ENCODE results near the gene KLKB1. TPM values are rescaled to one million over a fixed set of nuclear protein-coding genes. Genes with fewer than 3 reads are reported as not detected.
"Not testable (repeated sequence)": the region's sequence is repeated elsewhere in the genome, so short reads cannot be mapped to it uniquely, and the experiment has no call there.

The KLKB1 gene
- total RNA-seq, 2 donors from 2014 or later: 1.6 to 2.6 TPM

DNA sequence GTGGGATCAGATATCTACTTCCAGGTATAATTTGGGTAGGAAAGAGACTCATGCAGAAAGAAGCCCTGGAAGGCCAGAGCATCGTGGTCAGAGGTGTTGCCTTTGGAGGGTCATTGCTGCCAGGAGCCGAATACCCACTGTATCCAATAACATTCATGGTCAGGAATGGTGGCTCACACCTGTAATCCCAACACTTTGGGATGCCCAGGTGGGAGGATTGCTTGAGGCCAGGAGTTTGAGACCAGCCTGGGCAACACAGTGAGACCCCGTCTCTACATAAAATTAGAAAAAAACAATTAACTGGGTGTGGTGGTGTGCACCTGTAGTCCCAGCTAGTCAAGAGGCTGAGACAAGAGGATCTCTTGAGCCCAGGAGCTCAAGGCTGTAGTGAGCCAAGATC, 27.8 kb downstream of the KLKB1 start:
- Histone ChIP-seq H3K4me1 (ENCODE audit: control insufficient read depth in 1 of 2, low read depth in 2 of 2) (no peaks in the 10 kb centered on the region), H3K36me3 (no peaks in the 10 kb centered on the region), H3K27me3 (replicated peaks; ENCODE audit: insufficient read depth) (no peaks in the 10 kb centered on the region), H3K9me3 (no peaks in the 10 kb centered on the region), H3K27ac (no peak overlapping the region), H3K4me3 (no peak overlapping the region)
- no peak for TF ChIP-seq CTCF (IDR thresholded peaks at IDR 0.05)
- ATAC-seq (ENCODE audit: insufficient number of reproducible peaks, low FRiP score, low read depth) (no peak), DNase-seq (ENCODE audit: low spot score) (no peak)

GRCh38 chr4:186258216-186258811, 31.0 kb downstream of the KLKB1 start:
- Histone ChIP-seq H3K27ac (no peak overlapping the region), H3K36me3 (no peaks in the 10 kb centered on the region), H3K27me3 (replicated peaks; ENCODE audit: insufficient read depth) (no peaks in the 10 kb centered on the region), H3K4me3 (no peak overlapping the region), H3K9me3 (no peaks in the 10 kb centered on the region), H3K4me1 (ENCODE audit: control insufficient read depth in 1 of 2, low read depth in 2 of 2) (no peaks in the 10 kb centered on the region)
- DNase-seq (ENCODE audit: low spot score): no peak
- no peak for ATAC-seq (ENCODE audit: insufficient number of reproducible peaks, low FRiP score, low read depth)
- no peak for TF ChIP-seq CTCF (IDR thresholded peaks at IDR 0.05)

DNA sequence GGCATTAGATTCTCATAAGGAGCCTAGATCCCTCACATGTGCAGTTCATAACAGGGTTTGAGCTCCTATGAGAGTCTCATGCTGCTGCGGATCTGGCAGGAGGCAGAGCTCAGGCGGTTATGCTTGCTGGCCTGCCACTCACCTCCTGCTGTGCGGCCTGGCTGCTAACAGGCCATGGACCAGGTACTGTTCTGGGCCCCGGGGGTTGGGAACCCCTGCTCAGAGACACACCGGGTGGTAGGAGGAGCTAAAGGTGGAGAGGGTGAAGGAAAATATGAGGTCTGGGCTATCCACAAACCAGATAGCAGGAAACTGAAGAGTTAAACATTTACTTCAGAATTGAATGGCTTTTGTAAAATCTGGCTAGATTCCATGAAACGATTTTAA, 32.8 kb downstream of the KLKB1 start:
- TF ChIP-seq CTCF (IDR thresholded peaks at IDR 0.05): no peak
- Histone ChIP-seq H3K4me3 (no peak overlapping the region), H3K4me1 (ENCODE audit: control insufficient read depth in 1 of 2, low read depth in 2 of 2) (no peaks in the 10 kb centered on the region), H3K9me3 (no peaks in the 10 kb centered on the region), H3K36me3 (no peaks in the 10 kb centered on the region), H3K27ac (no peak overlapping the region), H3K27me3 (replicated peaks; ENCODE audit: insufficient read depth) (no peaks in the 10 kb centered on the region)
- ATAC-seq (ENCODE audit: insufficient number of reproducible peaks, low FRiP score, low read depth): no peak
- DNase-seq (ENCODE audit: low spot score): no peak

GRCh38 chr4:186260504-186261448, 33.5 kb downstream of the KLKB1 start:
- H3K4me1 ChIP-seq (ENCODE audit: control insufficient read depth in 1 of 2, low read depth in 2 of 2): no peaks in the 10 kb centered on the region
- DNase-seq (ENCODE audit: low spot score): no peak
- H3K27ac ChIP-seq: no peak overlapping the region
- no peak for TF ChIP-seq CTCF (IDR thresholded peaks at IDR 0.05)
- no peaks in the 10 kb centered on the region for H3K27me3 ChIP-seq (replicated peaks; ENCODE audit: insufficient read depth)
- H3K9me3 ChIP-seq: no peaks in the 10 kb centered on the region
- no peak overlapping the region for H3K4me3 ChIP-seq
- H3K36me3 ChIP-seq: no peaks in the 10 kb centered on the region
- no peak for ATAC-seq (ENCODE audit: insufficient number of reproducible peaks, low FRiP score, low read depth)

GRCh38 chr4:186264660-186265059, 37.4 kb downstream of the KLKB1 start:
- no peak overlapping the region for H3K4me3 ChIP-seq
- DNase-seq (ENCODE audit: low spot score): no peak
- H3K4me1 ChIP-seq (ENCODE audit: control insufficient read depth in 1 of 2, low read depth in 2 of 2): no peaks in the 10 kb centered on the region
- no peaks in the 10 kb centered on the region for H3K36me3 ChIP-seq
- no peaks in the 10 kb centered on the region for H3K9me3 ChIP-seq
- ATAC-seq (ENCODE audit: insufficient number of reproducible peaks, low FRiP score, low read depth): no peak
- no peak overlapping the region for H3K27ac ChIP-seq
- TF ChIP-seq CTCF (IDR thresholded peaks at IDR 0.05): no peak
- no peaks in the 10 kb centered on the region for H3K27me3 ChIP-seq (replicated peaks; ENCODE audit: insufficient read depth)

GRCh38 chr4:186265250-186265649, 37.9 kb downstream of the KLKB1 start:
- H3K4me3 ChIP-seq; H3K27me3 ChIP-seq (replicated peaks; ENCODE audit: insufficient read depth); H3K9me3 ChIP-seq; H3K36me3 ChIP-seq; ATAC-seq (ENCODE audit: insufficient number of reproducible peaks, low FRiP score, low read depth); H3K4me1 ChIP-seq (ENCODE audit: control insufficient read depth in 1 of 2, low read depth in 2 of 2); H3K27ac ChIP-seq; DNase-seq (ENCODE audit: low spot score): not testable (repeated sequence)

Measured in thoracic aorta (tissue), 2 donors.